Endometrial microvascular endothelial cells (primary cell): ENCODE measurements around the gene PTOV1. TPM values are rescaled to one million over a fixed set of nuclear protein-coding genes. Genes with fewer than 3 reads are reported as not detected.

Source experiments
- in situ Hi-C: cut with HindIII; loops from 2 replicates; pipeline ENCODE4 v1.10.0; 2017; ENCODE audit warnings: low sequenced_read_pairs, low pct_unique_long_range_greater_than_20kb; ENCODE audit errors: inconsistent ontology term
- total RNA-seq: library from RNA; depleted of rRNA; stranded (reverse); fragments of >200 nt; gene quantifications from one replicate; pipeline ENCODE4 v1.2.3, GENCODE V29; 2015; ENCODE audit errors: inconsistent ontology term

The PTOV1 gene
- total RNA-seq, 1 donor from 2014 or later: 59.8 TPM

DNA sequence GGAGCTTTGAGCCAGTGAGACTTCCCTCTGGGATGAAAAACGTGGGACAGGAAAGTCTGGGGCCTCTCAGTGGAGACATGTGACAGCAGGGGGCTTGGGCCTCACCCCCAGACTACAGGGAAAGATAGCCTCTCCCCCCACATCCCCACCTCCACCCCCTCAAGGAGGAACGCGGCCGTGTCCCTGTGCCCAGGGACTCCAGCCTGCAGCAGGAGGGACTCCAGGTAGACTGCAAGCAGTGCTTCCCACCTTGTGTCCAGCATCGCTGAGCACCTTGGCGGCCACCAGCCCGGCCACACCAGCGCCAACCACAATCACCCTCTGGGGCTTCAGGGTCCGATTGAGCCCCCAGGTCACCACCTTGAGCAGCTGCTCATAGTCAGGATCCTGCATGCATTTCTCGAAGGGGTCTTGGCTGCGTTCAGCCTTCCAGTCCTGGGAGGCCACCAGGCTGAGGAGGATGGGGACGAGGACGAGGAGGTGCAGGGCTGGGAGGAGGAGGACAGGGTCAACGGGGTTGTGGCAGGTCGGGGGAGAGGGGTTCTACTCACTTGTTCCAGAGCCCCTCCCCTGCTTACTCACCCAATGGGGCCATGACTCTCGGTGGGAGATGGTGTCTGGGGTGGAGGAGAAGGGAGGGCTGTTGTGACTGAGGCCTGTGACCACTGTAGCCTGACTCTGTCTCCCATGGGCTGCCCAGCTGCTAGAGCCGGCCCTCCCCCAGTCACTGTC is 44.8 kb downstream of the PTOV1 start:
- in situ Hi-C loops: no loop called here

DNA sequence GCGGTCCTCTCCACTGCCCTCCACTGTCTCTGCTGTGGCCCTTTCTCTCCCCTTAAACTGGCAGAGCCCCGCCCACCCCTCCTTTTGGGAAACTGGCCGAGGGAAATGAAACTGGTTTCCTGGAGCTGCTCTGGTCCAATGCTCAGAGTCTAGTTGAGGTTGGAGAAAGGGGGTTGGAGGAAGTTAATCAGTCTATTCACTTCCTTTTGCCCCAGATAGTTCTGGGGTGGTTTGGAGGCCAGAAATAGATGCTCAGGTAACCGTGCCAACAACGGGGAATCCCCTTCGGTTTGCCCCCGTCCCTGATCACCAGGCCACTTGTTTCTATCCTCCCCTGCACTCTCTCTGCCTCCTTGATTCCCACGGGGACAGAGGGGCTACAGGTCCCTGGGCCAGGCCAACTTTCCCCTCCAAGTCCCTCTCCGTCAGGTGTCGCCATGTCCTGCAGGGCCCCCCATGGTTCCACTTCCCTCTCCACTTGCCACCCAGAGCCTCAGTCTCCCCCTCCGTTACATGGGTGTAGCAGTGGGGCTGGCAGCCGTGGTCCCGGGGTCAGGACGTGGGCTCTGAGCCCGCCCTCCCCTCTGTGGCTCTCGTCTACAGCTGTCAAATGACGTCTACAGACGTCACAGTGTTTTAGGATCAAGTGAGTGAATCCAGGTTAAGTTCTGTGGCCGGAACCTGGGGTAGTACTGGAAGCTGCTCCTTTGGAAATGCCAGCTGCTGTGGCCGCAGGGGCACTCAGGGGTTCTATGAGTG is 46.1 kb downstream of the PTOV1 start, which contains the start of gene IL4I1:
IL4I1 (minus strand) TSS at position 25 of the 759 bp plus-strand sequence. CDS start 727 bp downstream, outside the sequence.
- in situ Hi-C loops: no loop called here

DNA sequence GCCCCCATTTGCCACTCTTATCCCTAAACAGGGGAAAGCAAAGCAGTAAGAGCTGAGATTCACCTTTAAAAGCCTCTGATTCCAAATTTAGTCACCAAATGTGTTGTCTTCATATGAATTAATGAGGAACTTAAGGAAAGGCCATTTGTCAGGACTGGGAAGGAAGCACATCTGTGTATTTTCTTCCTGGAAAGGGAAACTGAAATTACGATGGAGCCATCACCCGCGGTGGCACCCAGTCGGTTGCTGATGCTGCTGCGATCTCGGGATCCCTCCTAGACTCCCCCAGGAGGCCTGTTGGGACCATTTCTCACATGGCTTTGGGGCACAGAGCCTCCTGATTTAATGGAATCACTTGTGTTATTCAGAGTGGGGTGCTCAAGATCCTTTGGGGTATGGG is 53.2 kb downstream of the PTOV1 start:
- in situ Hi-C loops: no loop called here

- in situ Hi-C loops: no loop called here
Observed at GRCh38 chr19:49906879-49907564, 56.1 kb downstream of the PTOV1 start.

GRCh38 chr19:49907745-49908446 is 56.9 kb downstream of the PTOV1 start:
- in situ Hi-C loops: no loop called here

GRCh38 chr19:49908480-49909420 is 57.8 kb downstream of the PTOV1 start:
- in situ Hi-C loops: no loop called here

GRCh38 chr19:49910179-49910578 is 59.2 kb downstream of the PTOV1 start:
- in situ Hi-C loops: no loop called here

Other genes starting within 250 kb of the PTOV1 start
- 45.0 TPM for gene RRAS, start 211.0 kb upstream of the PTOV1 start, total RNA-seq
- gene SCAF1, start 208.9 kb upstream of the PTOV1 start, total RNA-seq: 73.5 TPM
- 81.9 TPM for gene IRF3, start 185.3 kb upstream of the PTOV1 start, total RNA-seq
- gene BCL2L12, start 185.2 kb upstream of the PTOV1 start, total RNA-seq: 51.6 TPM
- gene PRMT1, start 173.9 kb upstream of the PTOV1 start, total RNA-seq: 456 TPM
- gene ADM5, start 161.6 kb upstream of the PTOV1 start, total RNA-seq: not detected
- gene CPT1C, start 160.0 kb upstream of the PTOV1 start, total RNA-seq: 9.6 TPM
- not detected for gene TSKS, start 87.9 kb upstream of the PTOV1 start, total RNA-seq
- gene AP2A1, start 84.2 kb upstream of the PTOV1 start, total RNA-seq: 125 TPM
- gene FUZ, start 37.9 kb upstream of the PTOV1 start, total RNA-seq: 10.6 TPM
- 31.7 TPM for gene MED25, start 32.9 kb upstream of the PTOV1 start, total RNA-seq
- 50.6 TPM for gene PNKP, start 16.4 kb downstream of the PTOV1 start, total RNA-seq
- 23.1 TPM for gene AKT1S1, start 26.2 kb downstream of the PTOV1 start, total RNA-seq
- 12.6 TPM for gene TBC1D17, start 26.5 kb downstream of the PTOV1 start, total RNA-seq
- gene IL4I1, start 45.7 kb downstream of the PTOV1 start, total RNA-seq: 1.2 TPM
- 26.7 TPM for gene ATF5, start 78.0 kb downstream of the PTOV1 start, total RNA-seq
- 87.8 TPM for gene NUP62, start 78.3 kb downstream of the PTOV1 start, total RNA-seq
- not detected for gene SIGLEC11, start 110.0 kb downstream of the PTOV1 start, total RNA-seq
- 44.6 TPM for gene VRK3, start 174.2 kb downstream of the PTOV1 start, total RNA-seq
- 8.0 TPM for gene ZNF473, start 174.8 kb downstream of the PTOV1 start, total RNA-seq